Retinal pigment epithelial cell (primary cell): Measurements from ENCODE around the gene PRKN.

Experiments
- DNase-seq: peaks from one replicate; pipeline ENCODE4 v3.0.0-alpha.2; 2010; ENCODE audit warnings: low read depth
- H3K4me3 ChIP-seq: 2 replicates; pipeline ENCODE4 v1.5.1; 2011; ENCODE audit warnings: mild to moderate bottlenecking, low read length, control low read depth, moderate library complexity
- TF ChIP-seq, protein P1 (sequence below): conservative IDR thresholded peaks from 2 replicates; pipeline ENCODE4 v1.5.1; 2011; ENCODE audit warnings: low read depth, low read length, control low read depth, inconsistent platforms

Gene PRKN

DNA sequence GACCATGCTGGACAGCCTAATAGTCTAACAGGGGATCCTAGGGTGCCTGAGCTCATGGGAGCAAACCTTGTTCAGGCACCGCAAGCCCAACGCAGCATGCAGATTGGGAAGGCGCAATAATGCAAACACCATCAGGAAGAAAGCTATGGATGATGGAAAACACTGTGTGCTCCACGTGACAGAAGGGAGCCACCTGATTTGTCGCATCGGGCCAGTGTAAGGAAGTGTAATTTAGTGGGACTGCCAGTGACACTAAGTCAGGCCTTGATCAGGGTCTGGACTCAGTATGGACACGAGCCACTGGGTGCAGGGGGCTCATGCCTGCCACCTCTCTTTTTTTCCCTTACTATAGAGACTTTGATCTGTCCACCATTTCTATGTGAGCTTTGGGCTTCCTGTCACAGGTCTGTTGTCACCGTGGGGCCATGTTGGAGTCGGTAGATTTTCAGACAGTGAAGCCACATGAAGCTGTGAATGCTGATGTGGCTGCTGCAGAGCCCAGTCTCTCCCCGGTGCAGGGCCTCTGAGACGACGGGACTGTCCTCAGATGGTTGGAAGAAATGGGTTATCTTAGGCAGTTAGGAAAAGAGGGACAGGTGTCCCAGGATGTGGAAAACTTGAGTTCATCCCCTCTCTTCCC, 1379.5 kb downstream of the PRKN start:
- TF ChIP-seq, protein P1, sequence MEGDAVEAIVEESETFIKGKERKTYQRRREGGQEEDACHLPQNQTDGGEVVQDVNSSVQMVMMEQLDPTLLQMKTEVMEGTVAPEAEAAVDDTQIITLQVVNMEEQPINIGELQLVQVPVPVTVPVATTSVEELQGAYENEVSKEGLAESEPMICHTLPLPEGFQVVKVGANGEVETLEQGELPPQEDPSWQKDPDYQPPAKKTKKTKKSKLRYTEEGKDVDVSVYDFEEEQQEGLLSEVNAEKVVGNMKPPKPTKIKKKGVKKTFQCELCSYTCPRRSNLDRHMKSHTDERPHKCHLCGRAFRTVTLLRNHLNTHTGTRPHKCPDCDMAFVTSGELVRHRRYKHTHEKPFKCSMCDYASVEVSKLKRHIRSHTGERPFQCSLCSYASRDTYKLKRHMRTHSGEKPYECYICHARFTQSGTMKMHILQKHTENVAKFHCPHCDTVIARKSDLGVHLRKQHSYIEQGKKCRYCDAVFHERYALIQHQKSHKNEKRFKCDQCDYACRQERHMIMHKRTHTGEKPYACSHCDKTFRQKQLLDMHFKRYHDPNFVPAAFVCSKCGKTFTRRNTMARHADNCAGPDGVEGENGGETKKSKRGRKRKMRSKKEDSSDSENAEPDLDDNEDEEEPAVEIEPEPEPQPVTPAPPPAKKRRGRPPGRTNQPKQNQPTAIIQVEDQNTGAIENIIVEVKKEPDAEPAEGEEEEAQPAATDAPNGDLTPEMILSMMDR = no peak
- no peak overlapping the region for H3K4me3 ChIP-seq
- DNase-seq = no peak

DNA sequence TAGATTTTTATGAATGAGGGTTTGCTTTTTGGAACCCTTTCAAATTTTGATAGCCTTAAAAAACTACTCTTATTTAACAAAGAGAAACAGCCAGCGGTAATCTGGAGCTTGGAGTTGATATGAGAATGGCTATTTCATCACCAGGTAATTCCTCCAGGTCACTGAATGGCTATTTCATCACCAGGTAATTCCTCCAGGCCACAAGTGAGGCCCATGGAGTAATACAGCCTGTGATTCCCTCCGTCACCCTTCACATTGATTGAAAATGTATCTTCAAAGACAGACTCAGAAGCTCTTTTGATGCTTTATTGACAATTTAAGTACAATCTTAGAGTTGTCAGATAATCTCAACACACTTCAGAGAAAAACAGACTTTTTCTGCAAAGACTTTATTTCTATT, 1380.4 kb downstream of the PRKN start:
- TF ChIP-seq, protein P1 = no peak
- DNase-seq = no peak
- no peak overlapping the region for H3K4me3 ChIP-seq

DNA sequence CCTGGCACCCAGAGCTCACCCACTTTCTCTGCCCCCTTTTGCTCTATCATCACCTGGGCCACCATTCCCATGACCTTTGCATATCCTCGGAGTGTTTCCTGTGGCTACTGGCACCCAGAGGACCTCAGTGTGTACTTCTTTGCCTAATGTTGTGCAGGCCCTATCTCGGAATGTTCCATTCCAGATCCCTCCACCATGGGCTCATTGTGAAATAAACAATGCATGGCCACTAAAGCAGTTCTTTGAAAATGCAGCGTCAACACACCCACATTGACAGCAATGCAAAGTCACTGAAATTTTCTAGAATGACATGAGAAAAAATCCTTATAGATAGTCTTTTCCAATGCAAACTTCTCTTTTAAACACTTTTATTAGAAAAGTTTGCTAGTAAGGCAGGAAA, 1380.8 kb downstream of the PRKN start:
- TF ChIP-seq, protein P1 = no peak
- H3K4me3 ChIP-seq = no peak overlapping the region
- no peak for DNase-seq

DNA sequence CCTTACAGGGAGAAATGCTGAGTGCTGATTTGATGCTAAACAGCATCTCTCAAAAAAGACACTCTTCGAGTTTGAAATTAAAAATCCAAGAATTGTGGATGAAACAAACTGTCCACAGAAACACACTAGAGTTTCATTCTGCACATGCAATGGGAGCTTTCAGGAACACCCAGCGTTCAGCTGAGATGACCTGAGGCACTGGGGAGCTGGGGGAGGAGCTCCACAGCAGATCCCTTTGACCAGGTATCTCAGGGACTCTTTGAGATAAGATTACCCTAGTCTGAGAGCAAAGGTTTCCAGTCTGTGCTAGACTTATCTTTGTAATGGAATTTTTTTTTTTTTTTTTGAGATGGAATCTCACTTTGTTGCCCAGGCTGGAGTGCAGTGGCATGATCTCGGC, 1382.9 kb downstream of the PRKN start:
- TF ChIP-seq, protein P1 = no peak
- no peak overlapping the region for H3K4me3 ChIP-seq
- DNase-seq = no peak

DNA sequence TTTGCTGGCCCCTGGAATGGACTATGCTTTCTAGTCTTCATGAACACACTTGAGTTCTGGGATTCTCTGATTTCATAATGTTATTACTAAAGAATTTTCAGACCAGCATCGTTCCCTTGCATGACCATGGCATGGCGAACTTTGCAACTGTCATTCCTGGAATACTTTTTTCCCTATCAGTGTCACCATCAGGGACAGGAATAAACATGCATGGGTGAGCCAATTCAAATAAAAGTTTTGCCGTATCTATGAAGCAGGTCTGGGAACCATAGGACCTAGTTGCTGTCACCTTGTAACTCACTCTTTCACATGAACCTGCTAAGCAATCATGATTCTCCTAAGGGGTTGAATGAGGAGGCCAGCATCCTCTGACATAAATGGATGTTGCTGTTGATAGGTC, 1385.5 kb downstream of the PRKN start:
- TF ChIP-seq, protein P1 = no peak

DNA sequence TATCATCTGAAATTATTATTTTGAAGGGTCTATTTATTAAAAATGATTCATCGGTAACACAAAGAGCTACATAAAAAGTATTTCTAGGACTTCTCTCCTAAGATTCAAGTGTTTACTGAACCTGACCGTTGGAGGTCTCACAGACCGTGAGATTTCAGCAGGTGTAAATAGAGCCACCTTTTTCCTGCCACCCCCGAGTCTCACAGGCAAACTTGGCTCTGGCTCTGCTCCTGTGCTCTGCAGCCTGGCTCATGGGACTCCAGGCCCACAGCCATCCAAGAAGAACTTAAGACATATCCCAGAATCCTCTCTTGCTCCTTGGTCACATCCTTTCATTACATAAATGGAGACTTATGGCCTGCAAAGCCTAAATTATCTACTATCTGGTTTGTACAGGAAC, 1385.9 kb downstream of the PRKN start:
- no peak overlapping the region for H3K4me3 ChIP-seq
- no peak for DNase-seq
- TF ChIP-seq, protein P1 = no peak

More for the DNA sequence above, 1385.5 kb downstream of the PRKN start:
- no peak for DNase-seq
- no peak overlapping the region for H3K4me3 ChIP-seq

DNA sequence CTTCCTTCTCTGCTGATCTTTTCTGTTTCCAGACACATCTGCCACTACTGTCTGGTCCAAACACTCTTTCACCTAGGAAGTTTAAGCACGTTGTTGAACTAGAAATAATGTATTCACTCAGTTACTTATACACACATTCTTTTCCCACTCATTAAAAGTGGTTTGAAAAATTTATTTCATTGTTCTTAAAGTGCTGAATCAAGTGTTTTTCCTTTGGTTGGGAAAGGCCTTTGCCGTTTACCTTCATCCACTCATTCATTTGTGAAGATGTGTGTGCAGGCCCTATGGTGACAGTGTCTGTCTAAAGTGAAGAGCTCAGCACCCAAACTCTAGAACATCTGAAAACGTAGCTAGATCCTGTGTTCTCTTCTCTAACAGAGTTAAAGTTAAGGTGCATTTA, 1389.6 kb downstream of the PRKN start:
- DNase-seq = no peak
- H3K4me3 ChIP-seq = no peak overlapping the region
- TF ChIP-seq, protein P1 = no peak
